HepG2 (cell line): ENCODE results near the gene COL27A1. TPM values are rescaled to one million over a fixed set of nuclear protein-coding genes. Genes with fewer than 3 reads are reported as not detected.
A peak's percentile ranks its signal among the peaks of the same experiment; 100 is the strongest.

Experiments
- ATRX ChIP-seq: sonication (generic); formaldehyde crosslinking; IDR thresholded peaks from 2 replicates; pipeline ENCODE4 v1.4.0; 2020; ENCODE audit warnings: missing genetic modification reagents, borderline replicate concordance
- DR1 ChIP-seq: sonication (generic); formaldehyde crosslinking; IDR thresholded peaks from 2 replicates; pipeline ENCODE4 v1.8.0; 2021; ENCODE audit warnings: mild to moderate bottlenecking, missing genetic modification reagents, inconsistent platforms
- ESRRA ChIP-seq: sonication (generic); formaldehyde crosslinking; IDR thresholded peaks from 2 replicates; pipeline ENCODE4 v1.5.1; 2020; ENCODE audit warnings: mild to moderate bottlenecking, low read depth, missing genetic modification reagents
- GZF1 ChIP-seq: sonication (generic); formaldehyde crosslinking; IDR thresholded peaks from 2 replicates; pipeline ENCODE4 v1.5.1; 2020; ENCODE audit warnings: mild to moderate bottlenecking, missing genetic modification reagents
- LCORL ChIP-seq, 2 experiments: fragments of 450-650 bp in 1 of 2; sonication (generic) in 1 of 2; formaldehyde crosslinking in 1 of 2; IDR thresholded peaks; 2 replicates each; pipeline versions ENCODE4 v1.5.0 to v1.6.1; 2017 to 2020; ENCODE audit warnings: antibody characterized with exemption in 1 of 2, missing genetic modification reagents in 1 of 2
- MBNL3 ChIP-seq: fragments of 250-450 bp; sonication (Bioruptor Pico); conservative IDR thresholded peaks from 2 replicates; pipeline ENCODE4 v1.8.0; 2022; ENCODE audit warnings: mild to moderate bottlenecking, inconsistent platforms
- WIZ ChIP-seq: sonication (generic); formaldehyde crosslinking; IDR thresholded peaks from 2 replicates; pipeline ENCODE4 v1.5.1; 2020; ENCODE audit warnings: mild to moderate bottlenecking, missing genetic modification reagents
- ZBTB38 ChIP-seq: sonication (generic); formaldehyde crosslinking; IDR thresholded peaks from 2 replicates; pipeline ENCODE4 v1.5.1; 2020; ENCODE audit warnings: mild to moderate bottlenecking, missing genetic modification reagents
- ZNF124 ChIP-seq: sonication (generic); formaldehyde crosslinking; IDR thresholded peaks from 2 replicates; pipeline ENCODE4 v1.4.0; 2020; ENCODE audit warnings: missing genetic modification reagents
- ZNF3 ChIP-seq: IDR thresholded peaks from 2 replicates; pipeline ENCODE4 v1.7.0; 2017; ENCODE audit warnings: inconsistent platforms
- ZNF557 ChIP-seq: sonication (generic); formaldehyde crosslinking; IDR thresholded peaks from 2 replicates; pipeline ENCODE4 v1.4.0; 2020; ENCODE audit warnings: missing genetic modification reagents
- ZNF569 ChIP-seq: sonication (generic); formaldehyde crosslinking; IDR thresholded peaks from 2 replicates; pipeline ENCODE4 v1.5.0; 2020; ENCODE audit warnings: mild to moderate bottlenecking, missing genetic modification reagents, moderate library complexity, borderline replicate concordance
- polyA plus RNA-seq, 8 experiments: library from polyadenylated mRNA; depleted of rRNA in 3 of 8; stranded (reverse) in 7 of 8; unstranded in 1 of 8; fragments of >200 nt; fragmentation: Illumina TruSeq in 4 of 8; extraction: Trizol in 4 of 8; gene quantifications; 2 replicates each; pipeline versions ENCODE4 v1.2.1 to v1.2.3, GENCODE V29; 2011 to 2016; ENCODE audit warnings: low read depth in 4 of 8, missing spikeins in 1 of 8, mixed read lengths in 1 of 8; ENCODE audit not compliant: insufficient read depth in 1 of 8
- total RNA-seq, 5 experiments: library from RNA; depleted of rRNA; stranded (reverse); fragments of >200 nt; fragmentation: Illumina TruSeq; extraction: Trizol; gene quantifications; 2 replicates each; pipeline ENCODE4 v1.2.3, GENCODE V29; 2016; ENCODE audit warnings: low read depth in 1 of 5
- TF ChIP-seq, protein P1 (sequence below): sonication (generic); formaldehyde crosslinking; IDR thresholded peaks from 2 replicates; pipeline ENCODE4 v1.5.0; 2020; ENCODE audit warnings: mild to moderate bottlenecking, missing genetic modification reagents, moderate library complexity
- TF ChIP-seq, protein P2 (sequence below): sonication (generic); formaldehyde crosslinking; IDR thresholded peaks from 2 replicates; pipeline ENCODE4 v1.4.0; 2020; ENCODE audit warnings: missing genetic modification reagents
- TF ChIP-seq, protein P3 (sequence below): sonication (generic); formaldehyde crosslinking; IDR thresholded peaks from 2 replicates; pipeline ENCODE4 v1.4.0; 2020; ENCODE audit warnings: missing genetic modification reagents
- TF ChIP-seq, protein P4 (sequence below): sonication (generic); formaldehyde crosslinking; IDR thresholded peaks from 2 replicates; pipeline ENCODE4 v1.4.0; 2020; ENCODE audit warnings: missing genetic modification reagents, mild to moderate bottlenecking, borderline replicate concordance

COL27A1 gene
- total and polyA plus RNA-seq, 2 of the 13 experiments (the other 11 are each of a cell fraction or from before 2014, with no cell fraction given): 71.3 to 89.1 TPM

DNA sequence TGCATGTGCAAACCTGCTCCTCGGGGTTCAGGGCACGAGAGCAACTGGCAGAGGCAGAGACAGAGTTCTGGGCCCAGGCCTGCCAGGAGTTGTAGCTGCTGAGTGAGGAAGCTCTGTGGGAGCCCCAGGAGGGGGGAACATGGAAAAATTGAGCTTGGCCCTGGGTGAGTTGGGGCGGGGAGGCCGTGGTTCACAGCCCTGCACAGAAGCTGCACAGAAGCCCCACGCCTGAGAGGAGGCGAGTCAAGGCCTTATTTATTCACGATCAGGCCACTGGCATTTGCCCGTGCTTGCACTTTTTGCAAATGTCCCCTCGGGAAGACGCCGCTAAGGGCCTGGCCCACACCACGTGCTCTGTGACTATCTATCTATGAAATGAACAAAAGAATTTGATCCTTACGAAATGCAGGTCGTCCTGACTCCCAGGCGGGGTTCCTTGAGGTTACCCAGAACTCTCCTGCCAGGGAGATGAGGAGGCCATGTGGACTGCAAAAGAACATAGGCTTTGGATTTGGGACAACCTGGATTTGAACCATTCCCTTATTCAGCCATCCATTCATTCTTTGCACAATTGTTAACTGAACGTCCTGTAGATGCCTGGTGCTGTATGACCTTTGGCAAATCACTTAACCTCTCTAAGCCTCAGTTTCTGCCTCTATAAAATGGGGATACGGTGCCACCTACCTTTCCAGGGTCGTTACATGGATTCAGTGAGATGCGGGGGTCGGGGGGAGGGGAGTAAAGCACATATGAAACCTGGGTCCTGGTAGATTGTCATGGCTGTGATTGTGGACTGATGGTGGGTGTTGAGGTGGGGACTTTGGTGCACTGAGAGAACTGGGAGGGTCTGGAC is 17.9 kb downstream of the COL27A1 start (continued):
- TF ChIP-seq, protein P1, sequence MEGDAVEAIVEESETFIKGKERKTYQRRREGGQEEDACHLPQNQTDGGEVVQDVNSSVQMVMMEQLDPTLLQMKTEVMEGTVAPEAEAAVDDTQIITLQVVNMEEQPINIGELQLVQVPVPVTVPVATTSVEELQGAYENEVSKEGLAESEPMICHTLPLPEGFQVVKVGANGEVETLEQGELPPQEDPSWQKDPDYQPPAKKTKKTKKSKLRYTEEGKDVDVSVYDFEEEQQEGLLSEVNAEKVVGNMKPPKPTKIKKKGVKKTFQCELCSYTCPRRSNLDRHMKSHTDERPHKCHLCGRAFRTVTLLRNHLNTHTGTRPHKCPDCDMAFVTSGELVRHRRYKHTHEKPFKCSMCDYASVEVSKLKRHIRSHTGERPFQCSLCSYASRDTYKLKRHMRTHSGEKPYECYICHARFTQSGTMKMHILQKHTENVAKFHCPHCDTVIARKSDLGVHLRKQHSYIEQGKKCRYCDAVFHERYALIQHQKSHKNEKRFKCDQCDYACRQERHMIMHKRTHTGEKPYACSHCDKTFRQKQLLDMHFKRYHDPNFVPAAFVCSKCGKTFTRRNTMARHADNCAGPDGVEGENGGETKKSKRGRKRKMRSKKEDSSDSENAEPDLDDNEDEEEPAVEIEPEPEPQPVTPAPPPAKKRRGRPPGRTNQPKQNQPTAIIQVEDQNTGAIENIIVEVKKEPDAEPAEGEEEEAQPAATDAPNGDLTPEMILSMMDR (CRISPR knock-in tag): peak; percentile 7; the same call in 1 of the 2 replicates
- no peak for TF ChIP-seq ZNF124 (CRISPR knock-in tag)
- 0 out of 2 replicates have a peak, but pooled peaks have one; percentile 42 for TF ChIP-seq ESRRA (CRISPR knock-in tag)
- no peak for TF ChIP-seq WIZ (CRISPR knock-in tag)
- no peak for TF ChIP-seq GZF1
- no peak for TF ChIP-seq MBNL3 (CRISPR knock-in tag)
- TF ChIP-seq, protein P2, sequence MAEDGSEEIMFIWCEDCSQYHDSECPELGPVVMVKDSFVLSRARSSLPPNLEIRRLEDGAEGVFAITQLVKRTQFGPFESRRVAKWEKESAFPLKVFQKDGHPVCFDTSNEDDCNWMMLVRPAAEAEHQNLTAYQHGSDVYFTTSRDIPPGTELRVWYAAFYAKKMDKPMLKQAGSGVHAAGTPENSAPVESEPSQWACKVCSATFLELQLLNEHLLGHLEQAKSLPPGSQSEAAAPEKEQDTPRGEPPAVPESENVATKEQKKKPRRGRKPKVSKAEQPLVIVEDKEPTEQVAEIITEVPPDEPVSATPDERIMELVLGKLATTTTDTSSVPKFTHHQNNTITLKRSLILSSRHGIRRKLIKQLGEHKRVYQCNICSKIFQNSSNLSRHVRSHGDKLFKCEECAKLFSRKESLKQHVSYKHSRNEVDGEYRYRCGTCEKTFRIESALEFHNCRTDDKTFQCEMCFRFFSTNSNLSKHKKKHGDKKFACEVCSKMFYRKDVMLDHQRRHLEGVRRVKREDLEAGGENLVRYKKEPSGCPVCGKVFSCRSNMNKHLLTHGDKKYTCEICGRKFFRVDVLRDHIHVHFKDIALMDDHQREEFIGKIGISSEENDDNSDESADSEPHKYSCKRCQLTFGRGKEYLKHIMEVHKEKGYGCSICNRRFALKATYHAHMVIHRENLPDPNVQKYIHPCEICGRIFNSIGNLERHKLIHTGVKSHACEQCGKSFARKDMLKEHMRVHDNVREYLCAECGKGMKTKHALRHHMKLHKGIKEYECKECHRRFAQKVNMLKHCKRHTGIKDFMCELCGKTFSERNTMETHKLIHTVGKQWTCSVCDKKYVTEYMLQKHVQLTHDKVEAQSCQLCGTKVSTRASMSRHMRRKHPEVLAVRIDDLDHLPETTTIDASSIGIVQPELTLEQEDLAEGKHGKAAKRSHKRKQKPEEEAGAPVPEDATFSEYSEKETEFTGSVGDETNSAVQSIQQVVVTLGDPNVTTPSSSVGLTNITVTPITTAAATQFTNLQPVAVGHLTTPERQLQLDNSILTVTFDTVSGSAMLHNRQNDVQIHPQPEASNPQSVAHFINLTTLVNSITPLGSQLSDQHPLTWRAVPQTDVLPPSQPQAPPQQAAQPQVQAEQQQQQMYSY (CRISPR knock-in tag): no peak
- TF ChIP-seq, protein P3, sequence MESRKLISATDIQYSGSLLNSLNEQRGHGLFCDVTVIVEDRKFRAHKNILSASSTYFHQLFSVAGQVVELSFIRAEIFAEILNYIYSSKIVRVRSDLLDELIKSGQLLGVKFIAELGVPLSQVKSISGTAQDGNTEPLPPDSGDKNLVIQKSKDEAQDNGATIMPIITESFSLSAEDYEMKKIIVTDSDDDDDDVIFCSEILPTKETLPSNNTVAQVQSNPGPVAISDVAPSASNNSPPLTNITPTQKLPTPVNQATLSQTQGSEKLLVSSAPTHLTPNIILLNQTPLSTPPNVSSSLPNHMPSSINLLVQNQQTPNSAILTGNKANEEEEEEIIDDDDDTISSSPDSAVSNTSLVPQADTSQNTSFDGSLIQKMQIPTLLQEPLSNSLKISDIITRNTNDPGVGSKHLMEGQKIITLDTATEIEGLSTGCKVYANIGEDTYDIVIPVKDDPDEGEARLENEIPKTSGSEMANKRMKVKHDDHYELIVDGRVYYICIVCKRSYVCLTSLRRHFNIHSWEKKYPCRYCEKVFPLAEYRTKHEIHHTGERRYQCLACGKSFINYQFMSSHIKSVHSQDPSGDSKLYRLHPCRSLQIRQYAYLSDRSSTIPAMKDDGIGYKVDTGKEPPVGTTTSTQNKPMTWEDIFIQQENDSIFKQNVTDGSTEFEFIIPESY (CRISPR knock-in tag): peak; percentile 81
- TF ChIP-seq, protein P4, sequence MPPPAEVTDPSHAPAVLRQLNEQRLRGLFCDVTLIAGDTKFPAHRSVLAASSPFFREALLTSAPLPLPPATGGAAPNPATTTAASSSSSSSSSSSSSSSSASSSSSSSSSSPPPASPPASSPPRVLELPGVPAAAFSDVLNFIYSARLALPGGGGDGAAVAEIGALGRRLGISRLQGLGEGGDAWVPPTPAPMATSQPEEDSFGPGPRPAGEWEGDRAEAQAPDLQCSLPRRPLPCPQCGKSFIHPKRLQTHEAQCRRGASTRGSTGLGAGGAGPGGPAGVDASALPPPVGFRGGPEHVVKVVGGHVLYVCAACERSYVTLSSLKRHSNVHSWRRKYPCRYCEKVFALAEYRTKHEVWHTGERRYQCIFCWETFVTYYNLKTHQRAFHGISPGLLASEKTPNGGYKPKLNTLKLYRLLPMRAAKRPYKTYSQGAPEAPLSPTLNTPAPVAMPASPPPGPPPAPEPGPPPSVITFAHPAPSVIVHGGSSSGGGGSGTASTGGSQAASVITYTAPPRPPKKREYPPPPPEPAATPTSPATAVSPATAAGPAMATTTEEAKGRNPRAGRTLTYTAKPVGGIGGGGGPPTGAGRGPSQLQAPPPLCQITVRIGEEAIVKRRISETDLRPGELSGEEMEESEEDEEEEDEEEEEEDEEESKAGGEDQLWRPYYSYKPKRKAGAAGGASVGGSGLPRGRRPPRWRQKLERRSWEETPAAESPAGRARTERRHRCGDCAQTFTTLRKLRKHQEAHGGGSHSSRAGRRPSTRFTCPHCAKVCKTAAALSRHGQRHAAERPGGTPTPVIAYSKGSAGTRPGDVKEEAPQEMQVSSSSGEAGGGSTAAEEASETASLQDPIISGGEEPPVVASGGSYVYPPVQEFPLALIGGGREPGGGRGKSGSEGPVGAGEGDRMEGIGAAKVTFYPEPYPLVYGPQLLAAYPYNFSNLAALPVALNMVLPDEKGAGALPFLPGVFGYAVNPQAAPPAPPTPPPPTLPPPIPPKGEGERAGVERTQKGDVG (CRISPR knock-in tag): 0 out of 2 replicates have a peak, but pooled peaks have one; percentile 59
- no peak for TF ChIP-seq LCORL (IDR thresholded peaks at IDR 0.05)
- TF ChIP-seq LCORL (CRISPR knock-in tag; IDR thresholded peaks at IDR 0.05): no peak
- TF ChIP-seq ZNF557 (CRISPR knock-in tag): no peak
- no peak for TF ChIP-seq ATRX (CRISPR knock-in tag)
- no peak for TF ChIP-seq ZNF3 (CRISPR knock-in tag)
- TF ChIP-seq ZBTB38 (CRISPR knock-in tag): peak; percentile 98
- no peak for TF ChIP-seq DR1 (CRISPR knock-in tag)
- TF ChIP-seq ZNF569 (CRISPR knock-in tag): no peak
